K562 (cell line): ENCODE data around the gene RMND5A. TPM values are rescaled to one million over a fixed set of nuclear protein-coding genes. Genes with fewer than 3 reads are reported as not detected.
A peak's percentile ranks its signal among the peaks of the same experiment; 100 is the strongest.

Experiments
- ATAC-seq: fragments of 200-7000 bp; cut with Tn5 transposase; 3 replicates; pipeline ENCODE4 v1.9.1; 2020; ENCODE audit warnings: moderate library complexity
- BruUV-seq: library from RNA; stranded (reverse); fragments of 400-500 nt; replicated peaks from 2 replicates; lab custom pipeline; 2021; lab: Mats Ljungman, UMichigan
- CTCF ChIA-PET: fragments of 300-600 bp; formaldehyde crosslinking; extraction: SDS; loops from one replicate; lab custom pipeline; 2021; ENCODE audit warnings: low intra/inter-chr PET ratio; lab: Yijun Ruan, JAX
- POLR2A ChIA-PET: fragments of 300-600, 350-650 bp; sonication (Branson Sonifier 250); formaldehyde crosslinking; extraction: SDS; loops from one replicate; lab custom pipeline; 2021; ENCODE audit warnings: antibody characterized with exemption, inconsistent platforms; lab: Yijun Ruan, JAX
- DNase-seq, 4 experiments: peaks; one replicate each; pipeline versions ENCODE4 v3.0.0 to v3.0.0-alpha.2; 2011 to 2018; ENCODE audit warnings: low spot score in 3 of 4, mixed read lengths in 3 of 4; ENCODE audit errors: extremely low read depth in 1 of 4
- FAIRE-seq: peaks from 2 replicates; lab custom pipeline; 2011; peaks lifted over from hg19 to GRCh38; lab: Jason Lieb, UNC
- H2AFZ ChIP-seq: 2 replicates; pipeline ENCODE4 v1.6.0; 2011; ENCODE audit warnings: low read depth, low read length, control low read depth, inconsistent platforms
- H3K27ac ChIP-seq: fragments of 200-600 bp; 3 replicates; pipeline ENCODE4 v1.8.0; 2011; ENCODE audit warnings: low read depth, mild to moderate bottlenecking, control low read depth, inconsistent platforms, low read length, moderate library complexity, mixed read lengths; ENCODE audit errors: extremely low read depth
- H3K27me3 ChIP-seq, 2 experiments: fragments of 300-600 bp in 1 of 2; 2 replicates in 1 of 2; 3 replicates in 1 of 2; pipeline versions ENCODE4 v1.6.0 to v1.8.0; 2011; ENCODE audit warnings: inconsistent platforms in 2 of 2, low read length in 2 of 2, mild to moderate bottlenecking in 1 of 2, mixed read lengths in 1 of 2, moderate library complexity in 1 of 2; ENCODE audit not compliant: control insufficient read depth in 2 of 2, insufficient read depth in 2 of 2
- H3K36me3 ChIP-seq: fragments of 300-600 bp; 3 replicates; pipeline ENCODE4 v1.8.0; 2011; ENCODE audit warnings: mild to moderate bottlenecking, low read length, inconsistent platforms; ENCODE audit not compliant: control insufficient read depth, insufficient read depth
- H3K4me1 ChIP-seq, 2 experiments: fragments of 200-600 bp in 1 of 2; replicated peaks in 1 of 2; 2 replicates in 1 of 2; 3 replicates in 1 of 2; pipeline versions ENCODE4 v1.5.1 to v1.8.0; 2011; ENCODE audit warnings: inconsistent platforms in 2 of 2, low read length in 2 of 2, mild to moderate bottlenecking in 1 of 2, mixed read lengths in 1 of 2, moderate library complexity in 1 of 2; ENCODE audit not compliant: control insufficient read depth in 2 of 2, insufficient read depth in 2 of 2
- H3K4me2 ChIP-seq: 2 replicates; pipeline ENCODE4 v1.6.1; 2011; ENCODE audit warnings: low read length, control low read depth, inconsistent platforms, mixed read lengths; ENCODE audit not compliant: insufficient read depth
- H3K4me3 ChIP-seq: fragments of 200-600 bp; sonication (generic), shearing (Covaris generic); 2 replicates; pipeline ENCODE4 v1.5.1; 2016; ENCODE audit warnings: control low read depth, inconsistent platforms
- H3K79me2 ChIP-seq: fragments of 200-600 bp; 3 replicates; pipeline ENCODE4 v1.8.0; 2011; ENCODE audit warnings: low read length, inconsistent platforms; ENCODE audit not compliant: control insufficient read depth, insufficient read depth
- H3K9ac ChIP-seq, 2 experiments: 2 replicates each; pipeline versions ENCODE4 v1.6.0 to v1.6.1; 2011; ENCODE audit warnings: low read depth in 2 of 2, low read length in 2 of 2, control low read depth in 1 of 2, inconsistent platforms in 1 of 2, mild to moderate bottlenecking in 1 of 2, mixed read lengths in 1 of 2; ENCODE audit not compliant: insufficient read depth in 1 of 2
- H3K9me1 ChIP-seq: one replicate; pipeline ENCODE4 v1.6.0; 2011; ENCODE audit warnings: inconsistent platforms, mild to moderate bottlenecking, low read length, moderate library complexity; ENCODE audit not compliant: control insufficient read depth, insufficient read depth
- H3K9me3 ChIP-seq: replicated peaks from 2 replicates; pipeline ENCODE4 v1.5.1; 2011; ENCODE audit warnings: low read depth, low read length, inconsistent platforms; ENCODE audit not compliant: control insufficient read depth, insufficient read depth
- H4K20me1 ChIP-seq: replicated peaks from 2 replicates; pipeline ENCODE4 v1.6.1; 2011; ENCODE audit warnings: low read length, inconsistent platforms, mixed read lengths; ENCODE audit not compliant: control insufficient read depth, insufficient read depth
- FOSL1 ChIP-seq: fragments of 200-800 bp; sonication (Bioruptor generic); conservative IDR thresholded peaks from 2 replicates; pipeline ENCODE4 v1.6.1; 2016; ENCODE audit warnings: missing genetic modification characterization, missing compliant biosample characterization
- GTF2A2 ChIP-seq: IDR thresholded peaks from 2 replicates; pipeline ENCODE4 v1.6.1; 2016; ENCODE audit warnings: mild to moderate bottlenecking, missing genetic modification characterization, missing compliant biosample characterization
- TRIM28 ChIP-seq: fragments of 450-650 bp; IDR thresholded peaks from 2 replicates; pipeline ENCODE4 v1.6.1; 2017
- U2AF1 ChIP-seq: fragments of 200-400 bp; formaldehyde crosslinking; optimal IDR thresholded peaks from 2 replicates; pipeline ENCODE3; 2017; ENCODE audit warnings: mild to moderate bottlenecking, low read depth, low read length, moderate library complexity
- WGBS: fragments of 100-300 bp; shearing (Covaris generic); methylation state at CpG from one replicate; pipeline ENCODE4 v1.1.6; 2016; ENCODE audit warnings: low coverage, mixed read lengths; ENCODE audit not compliant: insufficient coverage; ENCODE audit errors: missing lambda C conversion rate; 5-methylcytosine and 5-hydroxymethylcytosine counted together
- in situ Hi-C: fragments of 300-500 bp; cut with MboI; formaldehyde crosslinking; loops from 4 replicates; pipeline ENCODE4 v1.15.0; 2018; ENCODE audit warnings: inconsistent platforms, mixed read lengths
- intact Hi-C: fragments of 100-400 bp; cut with micrococcal nuclease; formaldehyde crosslinking; loops from 2 replicates; pipeline ENCODE4 v1.14.2; 2022
- polyA plus RNA-seq, 8 experiments: library from polyadenylated mRNA; depleted of rRNA in 4 of 8; stranded (reverse) in 5 of 8; unstranded in 3 of 8; fragments of >200 nt; fragmentation: Nextera tagmentation in 2 of 8; fragmentation: Illumina TruSeq in 1 of 8; extraction: Ambion mirVana in 2 of 8; extraction: Trizol in 1 of 8; gene quantifications; 2 replicates each; pipeline versions ENCODE4 v1.2.1 to v1.2.3, GENCODE V29; 2011 to 2014; ENCODE audit warnings: inconsistent platforms in 1 of 8, missing spikeins in 1 of 8
- total RNA-seq, 7 experiments: library from RNA; depleted of rRNA in 6 of 7; stranded (reverse); fragments of >200 nt in 6 of 7; fragmentation: Illumina TruSeq in 2 of 7; extraction: Trizol in 2 of 7; gene quantifications; 2 replicates each; pipeline versions ENCODE4 v1.2.1 to v1.2.3, GENCODE V29; 2011 to 2021; ENCODE audit warnings: low replicate concordance in 1 of 7
- TF ChIP-seq, protein P1 (sequence below): fragments of 250-450 bp; sonication (Bioruptor Pico); IDR thresholded peaks from 2 replicates; pipeline ENCODE4 v1.4.0; 2020; ENCODE audit warnings: mild to moderate bottlenecking, moderate library complexity

The RMND5A gene
- total and polyA plus RNA-seq, 9 of the 15 experiments (the other 6 are each of a cell fraction or from before 2014, with no cell fraction given): 13.2 to 43.5 (median 34.1) TPM

DNA sequence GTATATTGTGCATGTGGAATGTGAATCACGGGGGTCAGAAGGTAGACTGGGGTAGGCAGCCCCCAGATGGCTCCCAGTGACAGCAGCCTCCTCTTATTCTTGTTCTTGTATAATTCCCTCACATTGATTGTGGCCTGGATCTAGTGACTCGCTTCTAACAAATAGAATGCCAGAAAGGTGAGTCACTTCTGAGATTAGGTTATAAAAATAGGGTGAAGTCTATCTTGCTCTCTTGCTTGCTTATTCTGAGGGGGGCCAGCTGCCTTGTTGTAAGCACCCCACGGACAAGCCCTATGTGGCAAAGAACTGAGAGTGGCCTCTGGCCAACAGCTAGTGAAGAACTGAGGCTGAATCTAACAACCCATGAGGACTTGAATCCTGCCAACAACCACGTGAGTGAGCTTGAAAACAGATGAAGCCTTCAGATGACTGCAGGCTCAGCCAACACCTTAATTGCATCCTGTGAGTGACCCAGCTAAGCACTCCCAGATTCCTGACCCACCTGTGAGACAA lies 15.6 kb upstream of the RMND5A start:
- Histone ChIP-seq H2AFZ (no peak overlapping the region), H3K9me3 (no peaks in the 10 kb centered on the region; the same call in 1 of the 2 replicates), H3K9me1 (no peaks in the 10 kb centered on the region), H3K27me3 (peaks cover 5% of the 10 kb centered on the region in 2 experiments; a peak in 4 of 5 replicates), H3K27ac (no peak overlapping the region), H3K36me3 (no peaks in the 10 kb centered on the region), H3K4me2 (no peak overlapping the region), H4K20me1 (no peaks in the 10 kb centered on the region), H3K79me2 (no peaks in the 10 kb centered on the region), H3K9ac (no peak overlapping the region), H3K4me3 (no peak overlapping the region), H3K4me1 (peaks cover 0 to 7% of the 10 kb centered on the region in 2 experiments; a peak in 1 of 5 replicates)
- intact Hi-C loops (no loop called here), in situ Hi-C loops (loop anchor here (5.0 to 10.0 kb wide), 2 partner anchors 50 to 77 kb away; no protein-coding TSS in a partner anchor)
- no TSS peak for BruUV-seq
- TF ChIP-seq, protein P1, sequence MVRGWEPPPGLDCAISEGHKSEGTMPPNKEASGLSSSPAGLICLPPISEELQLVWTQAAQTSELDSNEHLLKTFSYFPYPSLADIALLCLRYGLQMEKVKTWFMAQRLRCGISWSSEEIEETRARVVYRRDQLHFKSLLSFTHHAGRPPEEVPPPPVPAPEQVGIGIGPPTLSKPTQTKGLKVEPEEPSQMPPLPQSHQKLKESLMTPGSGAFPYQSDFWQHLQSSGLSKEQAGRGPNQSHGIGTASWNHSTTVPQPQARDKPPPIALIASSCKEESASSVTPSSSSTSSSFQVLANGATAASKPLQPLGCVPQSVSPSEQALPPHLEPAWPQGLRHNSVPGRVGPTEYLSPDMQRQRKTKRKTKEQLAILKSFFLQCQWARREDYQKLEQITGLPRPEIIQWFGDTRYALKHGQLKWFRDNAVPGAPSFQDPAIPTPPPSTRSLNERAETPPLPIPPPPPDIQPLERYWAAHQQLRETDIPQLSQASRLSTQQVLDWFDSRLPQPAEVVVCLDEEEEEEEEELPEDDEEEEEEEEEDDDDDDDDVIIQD (CRISPR knock-in tag): no peak
- TF ChIP-seq U2AF1 (no peak), FOSL1 (tag) (peak; percentile 69), TRIM28 (no peak), GTF2A2 (tag) (no peak)
- POLR2A ChIA-PET: no interaction called here
- FAIRE-seq (no peak), ATAC-seq (no peak), DNase-seq (no peak)
- 0% methylated on average over 4 of the region's 4 CpGs for WGBS
- CTCF ChIA-PET: no interaction called here
